Muscle layer of colon (tissue), 2 donors: Measurements from ENCODE around the gene PNMA8C.

Source experiments
- H3K27ac ChIP-seq: one replicate; pipeline ENCODE4 v1.7.0; 2013; ENCODE audit warnings: low read depth, mild to moderate bottlenecking, low read length, moderate library complexity
- H3K27me3 ChIP-seq, 2 donors: one replicate each; pipeline ENCODE4 v1.7.0; 2013; ENCODE audit warnings: low read length in 2 of 2, mild to moderate bottlenecking in 2 of 2; ENCODE audit not compliant: insufficient read depth in 2 of 2, control insufficient read depth in 1 of 2
- H3K36me3 ChIP-seq: one replicate; pipeline ENCODE4 v1.7.0; 2013; ENCODE audit warnings: mild to moderate bottlenecking, low read length; ENCODE audit not compliant: insufficient read depth
- H3K4me1 ChIP-seq: one replicate; pipeline ENCODE4 v1.7.0; 2013; ENCODE audit warnings: mild to moderate bottlenecking, low read length; ENCODE audit not compliant: insufficient read depth
- H3K4me3 ChIP-seq, 2 donors: one replicate each; pipeline ENCODE4 v1.7.0; 2013; ENCODE audit warnings: low read length in 2 of 2, low read depth in 1 of 2, mild to moderate bottlenecking in 1 of 2, moderate library complexity in 1 of 2
- H3K9ac ChIP-seq: one replicate; pipeline ENCODE4 v1.7.0; 2013; ENCODE audit warnings: low read length
- H3K9me3 ChIP-seq: one replicate; pipeline ENCODE4 v1.7.0; 2013; ENCODE audit warnings: mild to moderate bottlenecking, low read length
- donor health status: abdominal sarcoma.
- donor health status: Adenocarcinoma of cecum.

PNMA8C gene

DNA sequence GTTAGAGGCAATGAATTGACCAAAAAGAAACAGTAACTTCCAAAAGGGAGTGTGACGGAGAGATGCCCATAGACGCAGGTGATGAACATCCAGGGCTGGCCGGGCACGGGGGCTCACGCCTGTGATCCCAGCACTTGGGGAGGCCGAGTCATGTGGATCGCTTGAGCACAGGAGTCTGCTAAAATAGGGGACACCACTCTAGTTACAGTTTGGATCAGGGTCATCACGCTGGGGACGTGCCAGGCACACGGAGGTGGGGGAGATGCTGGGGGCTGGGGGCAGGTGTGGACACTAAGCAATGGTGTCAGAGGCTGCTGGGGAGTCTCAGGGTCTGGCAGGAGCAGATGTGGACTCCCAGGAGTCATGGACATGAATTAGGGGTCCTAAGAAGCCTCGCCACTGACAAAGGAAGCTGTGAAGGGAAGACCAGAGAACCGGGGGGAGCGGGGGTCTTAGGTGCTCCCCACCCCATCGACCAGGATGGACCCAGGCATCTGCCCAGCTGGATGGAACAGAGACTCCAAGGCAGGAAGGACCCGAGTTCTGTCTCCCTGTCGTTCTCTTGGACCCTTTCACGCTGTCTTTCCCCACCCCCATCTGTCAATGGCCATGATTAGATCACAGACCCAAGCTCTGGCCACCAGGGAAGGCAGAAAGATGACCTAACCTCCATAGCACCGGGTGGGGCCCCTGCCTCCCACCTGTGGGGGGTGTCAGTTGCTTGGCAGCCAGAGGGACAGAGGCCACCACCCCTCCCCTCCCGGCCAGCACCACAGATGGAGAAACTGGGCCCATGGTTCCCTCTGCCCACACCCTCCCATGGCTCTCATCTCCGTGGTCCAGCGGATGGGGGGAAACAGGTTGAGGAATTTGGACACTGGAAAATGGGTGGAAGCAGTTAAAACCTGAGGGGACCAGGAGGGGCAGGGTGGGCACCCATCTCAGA, 35.0 kb downstream of the PNMA8C start:
- Histone ChIP-seq H3K9ac (no peak overlapping the region), H3K27ac (no peak overlapping the region), H3K4me3 (no peak overlapping the region), H3K27me3 (no peaks in the 10 kb centered on the region), H3K4me1 (no peaks in the 10 kb centered on the region), H3K9me3 (no peaks in the 10 kb centered on the region), H3K36me3 (peaks cover 27% of the 10 kb centered on the region)

DNA sequence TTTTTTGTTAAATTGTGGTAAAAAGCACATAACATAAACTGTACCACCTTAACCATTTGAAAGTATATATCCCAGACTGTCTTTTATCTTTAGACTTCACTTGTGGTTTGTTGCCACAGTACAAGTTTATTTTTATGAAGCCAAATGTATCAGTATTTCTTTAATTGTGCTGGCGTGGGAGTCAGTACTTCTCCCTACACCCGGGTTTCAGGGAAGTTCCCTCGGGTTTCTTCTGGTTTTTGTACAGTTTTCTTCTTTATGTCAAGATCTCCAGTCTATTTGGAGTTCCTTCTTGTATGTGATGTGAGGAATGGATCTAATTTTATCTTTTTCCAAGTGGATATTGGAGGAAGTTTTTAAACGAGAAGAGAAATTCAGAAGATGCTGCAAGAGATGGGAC, 35.9 kb downstream of the PNMA8C start:
- peaks cover 36% of the 10 kb centered on the region for H3K36me3 ChIP-seq
- H3K4me3 ChIP-seq = no peak overlapping the region
- H3K9me3 ChIP-seq = no peaks in the 10 kb centered on the region
- H3K4me1 ChIP-seq = no peaks in the 10 kb centered on the region
- H3K9ac ChIP-seq = no peak overlapping the region
- H3K27ac ChIP-seq = no peak overlapping the region
- no peaks in the 10 kb centered on the region for H3K27me3 ChIP-seq

DNA sequence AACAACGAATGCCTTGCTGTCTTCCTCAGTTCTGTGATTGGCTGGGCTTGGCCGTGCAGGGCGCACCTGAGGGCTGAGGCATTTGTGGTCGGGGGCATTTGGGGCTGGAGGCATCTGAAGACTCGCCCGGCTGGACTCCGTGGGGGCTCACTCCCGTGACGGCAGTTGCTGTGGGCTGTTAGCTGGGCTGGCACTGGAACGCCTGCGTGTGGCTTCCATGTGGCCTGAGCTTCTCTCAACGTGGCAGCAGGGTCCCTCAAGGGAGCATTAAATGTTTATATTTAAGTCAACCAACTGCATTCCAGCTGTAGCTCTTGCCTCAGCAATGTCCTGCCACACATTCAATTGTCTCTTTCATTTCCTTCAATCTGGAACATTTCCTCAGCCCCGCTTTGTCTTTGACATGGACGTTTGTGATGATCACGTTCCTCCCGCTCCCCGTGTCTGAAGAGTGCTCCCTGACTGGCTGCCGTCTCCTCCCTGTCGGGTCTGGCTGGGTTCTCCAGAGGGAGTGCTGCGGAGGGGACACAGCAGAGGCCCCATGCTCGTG, 36.4 kb downstream of the PNMA8C start:
- Histone ChIP-seq H3K27ac (no peak overlapping the region), H3K9ac (no peak overlapping the region), H3K4me1 (no peaks in the 10 kb centered on the region), H3K27me3 (no peaks in the 10 kb centered on the region), H3K9me3 (no peaks in the 10 kb centered on the region), H3K4me3 (no peak overlapping the region), H3K36me3 (peaks cover 41% of the 10 kb centered on the region)

DNA sequence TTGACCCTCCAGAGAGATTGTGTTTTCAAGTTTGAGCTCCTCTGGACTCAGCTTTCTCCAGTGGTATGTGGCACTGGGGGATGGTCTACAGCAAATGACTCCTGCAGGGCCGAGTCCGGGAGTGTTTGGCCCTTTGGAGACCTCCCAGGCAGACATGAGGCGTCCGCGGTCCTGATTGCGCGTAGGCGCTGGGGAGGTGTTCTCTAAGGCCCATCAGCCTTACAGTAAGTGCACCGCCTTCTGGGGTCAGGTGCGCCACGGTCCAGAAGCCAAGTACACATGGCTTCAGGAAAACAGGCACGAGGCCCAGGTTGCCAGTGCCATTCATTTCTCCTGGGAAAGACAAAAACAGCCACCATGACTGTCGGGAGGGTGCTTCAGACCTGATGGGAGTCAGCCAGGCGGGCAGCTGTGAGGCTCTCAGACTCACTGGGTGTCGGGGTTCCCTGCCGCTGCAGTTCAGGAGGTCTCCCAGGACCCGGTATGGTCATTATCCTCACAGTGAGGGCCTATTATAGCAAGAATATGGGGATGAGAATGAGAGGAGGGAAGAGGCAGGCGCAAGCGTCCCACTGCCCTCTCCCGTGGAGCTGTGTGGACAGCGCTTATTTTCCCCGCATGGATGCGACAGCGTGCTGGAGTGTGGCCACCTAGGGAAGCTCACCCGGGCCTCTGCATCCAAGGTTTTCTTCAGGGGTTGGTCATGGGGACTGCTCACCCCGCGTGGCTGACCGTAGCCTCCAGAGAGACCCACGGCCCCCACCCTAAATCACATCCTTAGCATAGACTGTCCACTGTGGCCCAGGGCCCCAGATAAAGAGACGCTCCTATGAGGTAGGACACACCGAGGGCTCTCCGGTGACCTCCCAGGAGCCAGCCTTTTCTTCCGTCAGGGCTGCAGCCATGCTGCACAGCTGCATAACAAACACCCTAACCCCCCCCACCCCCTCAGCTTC, 37.2 kb downstream of the PNMA8C start:
- Histone ChIP-seq H3K9me3 (no peaks in the 10 kb centered on the region), H3K4me1 (no peaks in the 10 kb centered on the region), H3K4me3 (no peak overlapping the region), H3K27me3 (no peaks in the 10 kb centered on the region), H3K36me3 (peaks cover 43% of the 10 kb centered on the region), H3K27ac (no peak overlapping the region), H3K9ac (no peak overlapping the region)

DNA sequence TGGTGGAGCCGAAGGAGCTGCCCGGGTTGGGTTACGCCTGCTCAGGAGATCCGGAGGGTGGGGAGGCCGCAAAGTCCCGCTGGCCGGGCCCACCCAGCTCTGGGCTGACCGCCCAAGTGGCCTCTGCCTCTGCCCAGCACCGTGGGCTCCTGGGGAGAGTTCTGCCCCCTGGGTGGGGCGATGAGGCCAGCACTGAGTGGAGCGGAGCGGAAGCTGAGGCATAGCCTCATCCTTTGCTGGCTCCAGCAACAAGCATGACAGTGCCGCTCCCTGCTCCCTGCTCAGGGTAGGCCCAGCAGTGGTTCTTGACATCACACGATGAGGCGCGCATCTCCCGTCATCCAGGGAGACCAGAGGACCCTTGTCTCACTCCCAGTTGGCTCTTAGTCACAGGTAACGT, 37.9 kb downstream of the PNMA8C start:
- Histone ChIP-seq H3K36me3 (peaks cover 43% of the 10 kb centered on the region), H3K4me3 (no peak overlapping the region), H3K4me1 (no peaks in the 10 kb centered on the region), H3K9me3 (no peaks in the 10 kb centered on the region), H3K27me3 (no peaks in the 10 kb centered on the region), H3K9ac (no peak overlapping the region), H3K27ac (no peak overlapping the region)

DNA sequence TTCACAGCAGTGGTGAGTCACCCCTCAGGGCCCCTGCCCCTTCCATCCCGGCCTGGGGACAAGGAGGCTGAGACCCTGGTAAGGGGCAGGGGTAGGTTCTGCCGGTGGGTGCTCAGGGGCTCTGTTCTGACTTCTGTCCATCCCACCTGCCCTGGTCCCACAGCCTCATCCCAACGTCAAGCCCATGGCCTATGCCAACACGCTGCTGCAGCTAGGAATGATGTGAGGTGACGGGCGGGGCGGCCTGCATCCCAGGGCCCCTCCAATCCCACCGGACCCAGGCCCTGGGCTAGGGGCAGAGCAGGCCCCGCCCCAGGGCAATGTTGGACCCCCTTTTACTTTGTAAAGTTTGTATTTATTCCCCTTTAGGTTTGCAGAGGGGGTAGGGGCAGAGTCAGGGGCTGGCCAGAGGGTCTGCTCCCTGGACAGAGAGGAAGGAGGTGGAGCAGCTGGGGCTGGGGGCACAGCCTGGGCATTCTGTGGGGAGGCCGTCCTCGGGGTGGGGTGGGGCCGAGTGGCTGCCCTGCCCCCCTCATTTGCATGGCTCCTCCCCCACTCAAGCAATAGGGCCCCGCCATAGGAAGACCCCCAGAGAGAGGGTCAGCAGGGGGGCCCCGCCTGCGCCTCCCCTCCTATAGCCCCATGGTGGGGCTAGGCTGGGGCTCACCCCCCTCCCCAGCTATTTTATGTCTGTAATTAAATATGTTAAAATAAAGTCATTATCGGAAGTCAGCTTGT, 38.4 kb downstream of the PNMA8C start:
- Histone ChIP-seq H3K4me3 (no peak overlapping the region), H3K27ac (no peak overlapping the region), H3K4me1 (no peaks in the 10 kb centered on the region), H3K36me3 (peaks cover 43% of the 10 kb centered on the region), H3K27me3 (no peaks in the 10 kb centered on the region), H3K9me3 (no peaks in the 10 kb centered on the region), H3K9ac (no peak overlapping the region)

DNA sequence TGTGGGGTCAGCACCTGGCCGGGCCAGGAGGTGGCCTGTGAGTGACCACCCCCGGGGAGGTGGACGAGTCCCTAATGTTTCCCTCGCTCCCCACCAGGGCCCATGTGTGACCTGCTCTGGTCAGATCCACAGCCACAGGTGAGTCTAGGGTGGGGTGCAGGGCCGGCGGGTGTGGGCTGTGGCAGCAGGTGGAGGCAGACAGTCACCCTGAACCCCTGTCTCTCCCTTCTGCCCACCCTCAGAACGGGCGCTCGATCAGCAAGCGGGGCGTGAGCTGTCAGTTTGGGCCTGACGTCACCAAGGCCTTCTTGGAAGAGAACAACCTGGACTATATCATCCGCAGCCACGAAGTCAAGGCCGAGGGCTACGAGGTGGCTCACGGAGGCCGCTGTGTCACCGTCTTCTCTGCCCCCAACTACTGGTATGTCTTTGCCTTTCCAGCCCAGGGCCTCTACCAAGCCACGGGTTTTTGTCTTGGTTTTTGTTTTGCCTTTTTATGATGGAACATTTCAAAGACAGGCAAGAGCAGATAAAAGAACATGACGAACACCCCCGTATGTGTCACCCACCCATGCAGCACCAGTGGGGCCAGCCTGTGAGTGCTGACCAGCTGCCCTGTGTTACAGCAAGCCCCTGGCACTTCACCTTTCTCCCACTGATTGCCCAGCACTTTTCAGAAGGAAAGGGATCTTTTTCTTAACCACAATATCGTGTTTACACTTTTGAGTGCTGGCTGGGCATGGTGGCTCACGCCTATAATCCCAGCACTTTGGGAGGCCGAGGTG, 40.2 kb downstream of the PNMA8C start:
- H3K4me1 ChIP-seq = no peaks in the 10 kb centered on the region
- no peak overlapping the region for H3K9ac ChIP-seq
- peaks cover 58% of the 10 kb centered on the region for H3K36me3 ChIP-seq
- no peaks in the 10 kb centered on the region for H3K27me3 ChIP-seq
- no peak overlapping the region for H3K27ac ChIP-seq
- H3K4me3 ChIP-seq = no peak overlapping the region
- no peaks in the 10 kb centered on the region for H3K9me3 ChIP-seq

DNA sequence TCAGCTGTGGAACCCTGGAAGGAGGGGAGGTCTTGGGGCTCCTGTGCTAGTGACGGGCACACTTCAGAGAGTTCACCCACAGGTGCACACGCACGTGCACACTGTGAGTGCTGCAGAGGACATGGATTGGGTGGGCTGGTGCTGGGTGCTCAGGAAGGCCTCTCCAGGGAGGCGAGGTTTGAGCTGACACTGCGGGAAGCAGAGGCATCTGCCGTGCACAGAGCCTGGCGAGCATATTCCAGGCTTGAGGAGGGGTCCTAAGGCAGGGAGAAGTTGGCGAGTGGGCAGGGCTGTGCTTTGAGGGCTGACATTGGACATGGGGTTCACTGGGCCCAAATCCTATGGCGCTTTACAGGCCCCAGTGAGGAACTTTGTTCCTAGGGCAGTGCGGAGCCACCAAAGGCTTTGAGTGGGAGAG, 41.0 kb downstream of the PNMA8C start:
- Histone ChIP-seq H3K4me1 (no peaks in the 10 kb centered on the region), H3K9ac (no peak overlapping the region), H3K36me3 (peaks cover 61% of the 10 kb centered on the region), H3K9me3 (no peaks in the 10 kb centered on the region), H3K27me3 (no peaks in the 10 kb centered on the region), H3K4me3 (no peak overlapping the region), H3K27ac (no peak overlapping the region)

DNA sequence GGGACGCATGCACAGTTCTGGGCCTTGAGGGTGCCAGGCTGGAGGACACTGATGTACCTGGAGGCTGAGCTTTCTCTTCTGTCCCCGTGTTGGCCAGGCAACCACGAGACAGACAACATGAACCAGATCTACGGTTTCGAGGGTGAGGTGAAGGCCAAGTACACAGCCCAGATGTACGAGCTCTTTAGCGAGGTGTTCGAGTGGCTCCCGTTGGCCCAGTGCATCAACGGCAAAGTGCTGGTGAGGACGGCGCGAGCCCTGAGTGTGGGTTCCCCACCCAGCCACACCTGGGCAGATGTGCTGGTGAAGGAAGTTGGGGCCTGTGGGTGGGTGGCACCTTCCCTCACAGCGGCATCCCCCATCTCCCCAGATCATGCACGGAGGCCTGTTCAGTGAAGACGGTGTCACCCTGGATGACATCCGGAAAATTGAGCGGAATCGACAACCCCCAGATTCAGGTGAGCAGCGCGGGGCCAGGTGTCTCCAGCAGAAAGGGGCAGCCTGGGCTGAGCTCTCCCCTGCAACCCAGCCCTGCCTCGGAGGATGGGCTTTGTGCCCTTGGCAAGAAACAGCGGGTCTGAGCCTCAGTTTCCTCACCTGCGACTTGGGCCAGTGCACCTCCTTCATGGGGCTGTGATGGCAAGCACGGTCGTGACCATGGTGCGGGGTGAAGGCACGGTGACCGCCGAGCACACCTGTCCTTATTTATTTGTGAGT, 41.6 kb downstream of the PNMA8C start:
- Histone ChIP-seq H3K27me3 (no peaks in the 10 kb centered on the region), H3K4me3 (no peak overlapping the region), H3K9ac (no peak overlapping the region), H3K27ac (no peak overlapping the region), H3K9me3 (no peaks in the 10 kb centered on the region), H3K4me1 (no peaks in the 10 kb centered on the region), H3K36me3 (peaks cover 65% of the 10 kb centered on the region)

DNA sequence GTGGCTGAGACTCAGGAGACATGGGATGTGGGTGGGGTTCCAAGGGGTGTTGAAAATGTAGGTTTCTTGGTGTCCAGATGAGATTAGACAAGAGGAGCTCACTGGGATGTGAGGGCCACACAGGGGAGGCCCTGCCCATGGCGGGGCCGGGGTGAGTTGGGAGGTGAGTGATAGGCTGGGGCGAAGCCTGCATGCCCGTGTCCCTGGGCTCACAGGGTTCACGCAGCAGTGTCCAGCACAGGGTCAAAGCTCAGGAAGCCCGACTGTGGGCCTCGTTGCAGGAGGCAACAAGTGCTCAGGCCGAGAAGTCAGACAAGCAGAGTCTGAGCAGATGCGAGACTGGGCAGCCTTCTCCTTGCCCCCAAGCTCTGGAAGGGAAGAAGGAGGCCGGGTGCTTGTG, 42.6 kb downstream of the PNMA8C start:
- Histone ChIP-seq H3K4me1 (no peaks in the 10 kb centered on the region), H3K27ac (no peak overlapping the region), H3K36me3 (peaks cover 69% of the 10 kb centered on the region), H3K9me3 (no peaks in the 10 kb centered on the region), H3K9ac (no peak overlapping the region), H3K4me3 (no peak overlapping the region), H3K27me3 (no peaks in the 10 kb centered on the region)
